K562 (cell line): ENCODE measurements around the gene CMIP. TPM values are rescaled to one million over a fixed set of nuclear protein-coding genes. Genes with fewer than 3 reads are reported as not detected.

Experiments used
- ATF1 ChIP-seq, 2 experiments: fragments of 450-650 bp in 1 of 2; IDR thresholded peaks; 2 replicates each; pipeline ENCODE4 v1.6.1; 2016; ENCODE audit warnings: missing compliant biosample characterization in 1 of 2, missing genetic modification characterization in 1 of 2
- CBFB ChIP-seq: sonication (generic); formaldehyde crosslinking; IDR thresholded peaks from 2 replicates; pipeline ENCODE4 v1.4.0; 2020; ENCODE audit warnings: mild to moderate bottlenecking, missing genetic modification reagents
- CTBP1 ChIP-seq: fragments of 450-650 bp; IDR thresholded peaks from 2 replicates; pipeline ENCODE4 v1.6.1; 2016; ENCODE audit warnings: borderline replicate concordance
- DACH1 ChIP-seq: fragments of 450-650 bp; IDR thresholded peaks from 2 replicates; pipeline ENCODE4 v1.6.1; 2018; ENCODE audit not compliant: partially characterized antibody
- ELF1 ChIP-seq: fragments of 200-800 bp; sonication (Bioruptor generic); IDR thresholded peaks from 2 replicates; pipeline ENCODE4 v1.6.1; 2016; ENCODE audit warnings: missing genetic modification characterization, missing compliant biosample characterization
- HDAC2 ChIP-seq: fragments of 450-650 bp; IDR thresholded peaks from 2 replicates; pipeline ENCODE4 v1.6.1; 2016; ENCODE audit warnings: mild to moderate bottlenecking
- HNRNPUL1 ChIP-seq: fragments of 200-400 bp; formaldehyde crosslinking; IDR thresholded peaks from 2 replicates; pipeline ENCODE4 v1.6.1; 2017; ENCODE audit warnings: low read length
- JUND ChIP-seq, 2 experiments: IDR thresholded peaks; 2 replicates in 1 of 2; 3 replicates in 1 of 2; pipeline ENCODE4 v1.6.1; 2011; ENCODE audit warnings: borderline replicate concordance in 2 of 2, low read depth in 2 of 2, low read length in 2 of 2, improper control_type of control experiment in 1 of 2, missing biosample characterization in 1 of 2, missing genetic modification characterization in 1 of 2, missing genetic modification reagents in 1 of 2
- KLF1 ChIP-seq: fragments of 450-650 bp; IDR thresholded peaks from 2 replicates; pipeline ENCODE4 v1.6.1; 2016; ENCODE audit warnings: missing genetic modification characterization, missing compliant biosample characterization
- PCBP1 ChIP-seq: fragments of 200-400 bp; formaldehyde crosslinking; IDR thresholded peaks from 2 replicates; pipeline ENCODE4 v1.6.1; 2018; ENCODE audit warnings: mild to moderate bottlenecking, low read depth, low read length; ENCODE audit not compliant: poor library complexity, severe bottlenecking
- PHF21A ChIP-seq: fragments of 450-650 bp; IDR thresholded peaks from 2 replicates; pipeline ENCODE4 v1.6.1; 2017; ENCODE audit warnings: low read depth, borderline replicate concordance
- RCOR1 ChIP-seq, 2 experiments: IDR thresholded peaks; 2 replicates each; pipeline ENCODE4 v1.6.1; 2012; ENCODE audit warnings: low read depth in 2 of 2, low read length in 2 of 2, borderline replicate concordance in 1 of 2, improper control_type of control experiment in 1 of 2
- RFX1 ChIP-seq: fragments of 450-650 bp; IDR thresholded peaks from 2 replicates; pipeline ENCODE4 v1.6.1; 2016; ENCODE audit warnings: mild to moderate bottlenecking, moderate library complexity
- ZBTB7A ChIP-seq: IDR thresholded peaks from 2 replicates; pipeline ENCODE4 v1.6.1; 2011; ENCODE audit warnings: low read depth, mild to moderate bottlenecking, low read length, moderate library complexity, borderline replicate concordance; ENCODE audit not compliant: control insufficient read depth
- ZFX ChIP-seq: sonication (generic); formaldehyde crosslinking; IDR thresholded peaks from 2 replicates; pipeline ENCODE4 v1.8.0; 2022; ENCODE audit warnings: mild to moderate bottlenecking, missing genetic modification reagents, moderate library complexity
- ZNF24 ChIP-seq: fragments of 450-650 bp; IDR thresholded peaks from 2 replicates; pipeline ENCODE4 v1.6.1; 2016
- polyA plus RNA-seq, 8 experiments: library from polyadenylated mRNA; depleted of rRNA in 4 of 8; stranded (reverse) in 5 of 8; unstranded in 3 of 8; fragments of >200 nt; fragmentation: Nextera tagmentation in 2 of 8; fragmentation: Illumina TruSeq in 1 of 8; extraction: Ambion mirVana in 2 of 8; extraction: Trizol in 1 of 8; gene quantifications; 2 replicates each; pipeline versions ENCODE4 v1.2.1 to v1.2.3, GENCODE V29; 2011 to 2014; ENCODE audit warnings: inconsistent platforms in 1 of 8, missing spikeins in 1 of 8
- total RNA-seq, 7 experiments: library from RNA; depleted of rRNA in 6 of 7; stranded (reverse); fragments of >200 nt in 6 of 7; fragmentation: Illumina TruSeq in 2 of 7; extraction: Trizol in 2 of 7; gene quantifications; 2 replicates each; pipeline versions ENCODE4 v1.2.1 to v1.2.3, GENCODE V29; 2011 to 2021; ENCODE audit warnings: low replicate concordance in 1 of 7
- TF ChIP-seq, protein P1 (sequence below): sonication (generic); formaldehyde crosslinking; IDR thresholded peaks from 2 replicates; pipeline ENCODE4 v1.8.0; 2022; ENCODE audit warnings: missing genetic modification reagents, mild to moderate bottlenecking, moderate library complexity, borderline replicate concordance
- TF ChIP-seq, protein P2 (sequence below), 3 experiments: IDR thresholded peaks in 2 of 3; conservative IDR thresholded peaks in 1 of 3; 2 replicates each; pipeline ENCODE4 v1.5.1; 2011 to 2012; ENCODE audit warnings: low read length in 3 of 3, mild to moderate bottlenecking in 3 of 3, control low read depth in 2 of 3, improper control_type of control experiment in 1 of 3, inconsistent platforms in 1 of 3, low read depth in 1 of 3, mixed read lengths in 1 of 3, moderate library complexity in 1 of 3; ENCODE audit not compliant: insufficient read depth in 2 of 3
- TF ChIP-seq, protein P3 (sequence below), 2 experiments: fragments of 450-650 bp in 1 of 2; sonication (generic) in 1 of 2; formaldehyde crosslinking in 1 of 2; IDR thresholded peaks in 1 of 2; conservative IDR thresholded peaks in 1 of 2; 2 replicates each; pipeline versions ENCODE4 v1.6.1 to v1.8.1; 2016 to 2023; ENCODE audit warnings: mild to moderate bottlenecking in 2 of 2, moderate library complexity in 2 of 2, inconsistent platforms in 1 of 2, missing genetic modification reagents in 1 of 2
- TF ChIP-seq, protein P4 (sequence below): sonication (generic); formaldehyde crosslinking; IDR thresholded peaks from 2 replicates; pipeline ENCODE4 v1.8.0; 2022; ENCODE audit warnings: mild to moderate bottlenecking, missing genetic modification reagents

The CMIP gene
- total and polyA plus RNA-seq, 9 of the 15 experiments (the other 6 are each of a cell fraction or from before 2014, with no cell fraction given) = 0.94 to 82.5 (median 10.3) TPM

DNA sequence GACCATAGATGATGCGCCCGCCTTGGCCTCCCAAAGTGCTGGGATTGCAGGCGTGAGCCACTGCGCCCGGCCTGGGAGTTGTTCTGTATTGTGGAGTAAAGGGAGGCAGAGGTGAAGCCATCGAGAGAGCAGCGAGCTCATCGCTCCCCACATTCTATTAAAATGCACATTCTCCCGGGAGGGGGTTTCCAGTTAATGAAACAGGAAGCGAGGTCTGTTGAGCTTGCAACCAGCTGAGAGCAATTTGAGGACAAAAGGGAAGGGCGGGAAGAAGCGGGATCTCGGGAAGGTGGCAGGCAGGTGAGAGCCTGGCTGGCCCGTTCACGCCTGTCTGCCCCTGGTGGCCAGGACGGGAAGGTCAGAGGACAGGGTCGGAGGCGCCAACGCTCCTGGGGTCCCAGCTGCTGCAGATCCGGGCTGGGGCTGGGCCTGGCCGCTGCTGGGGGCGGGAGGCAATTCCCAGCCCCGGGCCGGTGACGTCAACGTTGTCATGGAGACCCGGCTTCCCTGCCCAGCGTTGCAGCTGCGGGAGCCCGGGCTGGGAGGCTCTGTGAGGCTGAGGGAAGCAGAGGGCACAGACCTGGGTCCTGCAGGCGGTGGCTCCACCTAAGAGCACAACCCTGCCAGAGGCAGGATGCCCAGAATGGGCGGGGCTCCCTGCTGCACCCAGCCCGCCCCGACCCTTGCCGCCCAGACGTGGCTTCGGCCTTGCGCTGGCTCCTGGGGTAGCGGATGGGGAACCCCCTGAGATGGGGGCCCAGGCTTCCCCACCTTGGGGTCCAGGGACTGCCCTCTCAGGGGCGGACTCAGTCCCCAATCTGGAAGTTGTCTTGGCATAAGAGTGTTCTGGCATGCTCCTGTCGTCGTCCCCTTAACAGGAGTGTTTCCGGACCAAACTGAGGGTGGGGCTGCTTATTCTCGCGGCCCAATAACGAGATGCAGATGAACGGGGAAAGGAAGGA, 285.8 kb downstream of the CMIP start (continued):
- TF ChIP-seq, protein P1, sequence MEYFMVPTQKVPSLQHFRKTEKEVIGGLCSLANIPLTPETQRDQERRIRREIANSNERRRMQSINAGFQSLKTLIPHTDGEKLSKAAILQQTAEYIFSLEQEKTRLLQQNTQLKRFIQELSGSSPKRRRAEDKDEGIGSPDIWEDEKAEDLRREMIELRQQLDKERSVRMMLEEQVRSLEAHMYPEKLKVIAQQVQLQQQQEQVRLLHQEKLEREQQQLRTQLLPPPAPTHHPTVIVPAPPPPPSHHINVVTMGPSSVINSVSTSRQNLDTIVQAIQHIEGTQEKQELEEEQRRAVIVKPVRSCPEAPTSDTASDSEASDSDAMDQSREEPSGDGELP = peak; percentile 81; the same call in 1 of the 2 replicates
- TF ChIP-seq ELF1 (tag) = no peak
- peak; percentile 51 for TF ChIP-seq PCBP1
- TF ChIP-seq, protein P2, sequence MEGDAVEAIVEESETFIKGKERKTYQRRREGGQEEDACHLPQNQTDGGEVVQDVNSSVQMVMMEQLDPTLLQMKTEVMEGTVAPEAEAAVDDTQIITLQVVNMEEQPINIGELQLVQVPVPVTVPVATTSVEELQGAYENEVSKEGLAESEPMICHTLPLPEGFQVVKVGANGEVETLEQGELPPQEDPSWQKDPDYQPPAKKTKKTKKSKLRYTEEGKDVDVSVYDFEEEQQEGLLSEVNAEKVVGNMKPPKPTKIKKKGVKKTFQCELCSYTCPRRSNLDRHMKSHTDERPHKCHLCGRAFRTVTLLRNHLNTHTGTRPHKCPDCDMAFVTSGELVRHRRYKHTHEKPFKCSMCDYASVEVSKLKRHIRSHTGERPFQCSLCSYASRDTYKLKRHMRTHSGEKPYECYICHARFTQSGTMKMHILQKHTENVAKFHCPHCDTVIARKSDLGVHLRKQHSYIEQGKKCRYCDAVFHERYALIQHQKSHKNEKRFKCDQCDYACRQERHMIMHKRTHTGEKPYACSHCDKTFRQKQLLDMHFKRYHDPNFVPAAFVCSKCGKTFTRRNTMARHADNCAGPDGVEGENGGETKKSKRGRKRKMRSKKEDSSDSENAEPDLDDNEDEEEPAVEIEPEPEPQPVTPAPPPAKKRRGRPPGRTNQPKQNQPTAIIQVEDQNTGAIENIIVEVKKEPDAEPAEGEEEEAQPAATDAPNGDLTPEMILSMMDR (IDR thresholded peaks at IDR 0.05 in 2 of 3, conservative IDR thresholded peaks at IDR 0.05 in 1 of 3; ENCODE audit: insufficient read depth in 2 of 3, low read depth in 1 of 3, low read length in 3 of 3) = peak; percentile 62 to 82 (median 76)
- peak in 1 of 2 experiments; percentile 48; a peak in 1 of 4 replicates for TF ChIP-seq RCOR1 (IDR thresholded peaks at IDR 0.05; ENCODE audit: borderline replicate concordance in 1 of 2, low read depth in 2 of 2, low read length in 2 of 2)
- TF ChIP-seq, protein P3, sequence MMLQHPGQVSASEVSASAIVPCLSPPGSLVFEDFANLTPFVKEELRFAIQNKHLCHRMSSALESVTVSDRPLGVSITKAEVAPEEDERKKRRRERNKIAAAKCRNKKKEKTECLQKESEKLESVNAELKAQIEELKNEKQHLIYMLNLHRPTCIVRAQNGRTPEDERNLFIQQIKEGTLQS (IDR thresholded peaks at IDR 0.05) = peak; percentile 75
- TF ChIP-seq, protein P3 (CRISPR knock-in tag; conservative IDR thresholded peaks at IDR 0.05) = no peak
- TF ChIP-seq HDAC2 = 0 out of 2 replicates have a peak, but pooled peaks have one; percentile 19
- peak; percentile 68 for TF ChIP-seq CTBP1
- no peak for TF ChIP-seq ATF1 (CRISPR knock-in tag; IDR thresholded peaks at IDR 0.05)
- TF ChIP-seq ATF1 (tag; IDR thresholded peaks at IDR 0.05) = peak; percentile 86
- peak; percentile 99 for TF ChIP-seq KLF1 (tag)
- 0 out of 2 replicates have a peak, but pooled peaks have one; percentile 20 for TF ChIP-seq ZFX (CRISPR knock-in tag)
- peak; percentile 25 for TF ChIP-seq DACH1
- TF ChIP-seq CBFB (CRISPR knock-in tag) = peak; percentile 15; the same call in 1 of the 2 replicates
- TF ChIP-seq JUND (IDR thresholded peaks at IDR 0.05; ENCODE audit: borderline replicate concordance, low read depth, low read length) = peak; percentile 36; the same call in 1 of the 2 replicates
- no peak for TF ChIP-seq JUND (tag; IDR thresholded peaks at IDR 0.05; ENCODE audit: borderline replicate concordance, low read depth, low read length)
- TF ChIP-seq ZNF24 = 0 out of 2 replicates have a peak, but pooled peaks have one; percentile 16
- 0 out of 2 replicates have a peak, but pooled peaks have one; percentile 9 for TF ChIP-seq PHF21A
- TF ChIP-seq HNRNPUL1 = no peak
- peak; percentile 87 for TF ChIP-seq RFX1
- TF ChIP-seq, protein P4, sequence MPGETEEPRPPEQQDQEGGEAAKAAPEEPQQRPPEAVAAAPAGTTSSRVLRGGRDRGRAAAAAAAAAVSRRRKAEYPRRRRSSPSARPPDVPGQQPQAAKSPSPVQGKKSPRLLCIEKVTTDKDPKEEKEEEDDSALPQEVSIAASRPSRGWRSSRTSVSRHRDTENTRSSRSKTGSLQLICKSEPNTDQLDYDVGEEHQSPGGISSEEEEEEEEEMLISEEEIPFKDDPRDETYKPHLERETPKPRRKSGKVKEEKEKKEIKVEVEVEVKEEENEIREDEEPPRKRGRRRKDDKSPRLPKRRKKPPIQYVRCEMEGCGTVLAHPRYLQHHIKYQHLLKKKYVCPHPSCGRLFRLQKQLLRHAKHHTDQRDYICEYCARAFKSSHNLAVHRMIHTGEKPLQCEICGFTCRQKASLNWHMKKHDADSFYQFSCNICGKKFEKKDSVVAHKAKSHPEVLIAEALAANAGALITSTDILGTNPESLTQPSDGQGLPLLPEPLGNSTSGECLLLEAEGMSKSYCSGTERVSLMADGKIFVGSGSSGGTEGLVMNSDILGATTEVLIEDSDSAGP (CRISPR knock-in tag) = no peak
- TF ChIP-seq ZBTB7A = peak; percentile 70; the same call in 1 of the 2 replicates
